Astrocyte (in vitro differentiated cells and primary cell): ENCODE data around the gene SHISAL1.

ENCODE experiments used
- CTCF ChIP-seq: IDR thresholded peaks from 2 replicates; pipeline ENCODE4 v1.5.1; 2011; ENCODE audit warnings: low read depth, mild to moderate bottlenecking, inconsistent platforms, low read length, moderate library complexity; ENCODE audit not compliant: insufficient read depth
- EZH2 ChIP-seq: IDR thresholded peaks from 2 replicates; pipeline ENCODE4 v1.6.1; 2012; ENCODE audit warnings: mild to moderate bottlenecking, low read length, inconsistent platforms; ENCODE audit not compliant: insufficient read depth

DNA sequence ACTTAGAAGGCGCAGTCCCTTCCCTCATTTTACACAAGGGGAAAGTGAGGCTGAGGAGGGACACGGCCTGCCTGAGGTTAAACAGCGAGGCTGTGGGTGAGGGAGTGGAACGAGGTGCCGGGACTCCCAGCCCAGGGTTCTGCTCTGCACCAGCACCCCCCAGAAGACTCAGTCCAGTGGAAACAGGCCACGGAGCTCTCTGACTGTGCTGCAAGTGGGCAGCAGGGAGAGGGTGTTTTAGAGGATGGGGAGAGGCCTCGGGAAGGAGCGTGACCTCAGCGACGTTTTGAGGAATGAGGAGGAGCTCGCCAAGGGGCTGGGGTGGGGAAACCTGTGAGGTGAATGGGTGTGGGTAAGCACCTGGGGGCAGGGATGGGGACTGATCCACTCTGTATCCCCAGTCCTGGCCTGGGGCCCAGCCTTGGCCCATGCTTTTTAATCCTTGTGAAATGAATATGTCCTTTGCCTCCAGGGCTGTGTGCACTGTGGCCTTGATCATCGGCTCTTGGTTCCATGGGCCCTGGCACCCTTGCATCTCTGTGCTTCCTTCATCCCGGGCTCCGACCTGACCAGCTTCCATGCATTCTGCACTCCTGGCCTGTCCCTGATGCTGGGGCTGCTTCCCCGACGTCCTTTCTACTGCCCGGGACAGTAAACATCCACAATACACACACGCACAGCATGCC, 44.2 kb downstream of the SHISAL1 start:
- TF ChIP-seq EZH2 (no peak), CTCF (no peak)
